ENCODE measurements around the gene ZNF423. TPM values are rescaled to one million over a fixed set of nuclear protein-coding genes. Genes with fewer than 3 reads are reported as not detected.

The ZNF423 gene
- total RNA-seq, 1 experiment from 2014 or later: not detected

- intact Hi-C loops (cut with micrococcal nuclease; ENCODE audit: unreplicated experiment): no loop called here
- H3K27ac Mint-ChIP-seq (ENCODE audit: unreplicated experiment): no peak overlapping the region
- no peaks in the 10 kb centered on the region for H3K4me1 Mint-ChIP-seq (ENCODE audit: low read depth, unreplicated experiment)
- CTCF ChIA-PET: no interaction called here
- H3K4me3 Mint-ChIP-seq (ENCODE audit: low read depth, unreplicated experiment): no peak overlapping the region
- TF ChIP-seq CTCF (IDR thresholded peaks at IDR 0.05; ENCODE audit: unreplicated experiment): no peak
- H3K9me3 Mint-ChIP-seq (ENCODE audit: low read depth, unreplicated experiment): no peaks in the 10 kb centered on the region
- H3K27me3 Mint-ChIP-seq (ENCODE audit: unreplicated experiment): peaks cover 74% of the 10 kb centered on the region
- BruUV-seq (replicated peaks): no TSS peak
- DNase-seq: no peak
- no peaks in the 10 kb centered on the region for H3K36me3 Mint-ChIP-seq (ENCODE audit: insufficient read depth, unreplicated experiment)
These were observed 386.6 kb downstream of the ZNF423 start for GRCh38 chr16:49469311-49469670.

GRCh38 chr16:49468611-49469310, 387.2 kb downstream of the ZNF423 start:
- Mint-ChIP-seq H3K9me3 (ENCODE audit: low read depth, unreplicated experiment) (no peaks in the 10 kb centered on the region), H3K27me3 (ENCODE audit: unreplicated experiment) (peaks cover 80% of the 10 kb centered on the region), H3K36me3 (ENCODE audit: insufficient read depth, unreplicated experiment) (no peaks in the 10 kb centered on the region), H3K4me3 (ENCODE audit: low read depth, unreplicated experiment) (no peak overlapping the region), H3K27ac (ENCODE audit: unreplicated experiment) (no peak overlapping the region), H3K4me1 (ENCODE audit: low read depth, unreplicated experiment) (no peaks in the 10 kb centered on the region)
- CTCF ChIA-PET: no interaction called here
- intact Hi-C loops (cut with micrococcal nuclease; ENCODE audit: unreplicated experiment): no loop called here
- no TSS peak for BruUV-seq (replicated peaks)
- TF ChIP-seq CTCF (IDR thresholded peaks at IDR 0.05; ENCODE audit: unreplicated experiment): no peak
- no peak for DNase-seq

- no peak for TF ChIP-seq CTCF (IDR thresholded peaks at IDR 0.05; ENCODE audit: unreplicated experiment)
- no peak overlapping the region for H3K27ac Mint-ChIP-seq (ENCODE audit: unreplicated experiment)
- peaks cover 89% of the 10 kb centered on the region for H3K27me3 Mint-ChIP-seq (ENCODE audit: unreplicated experiment)
These were observed 388.2 kb downstream of the ZNF423 start for GRCh38 chr16:49467540-49468372.

GRCh38 chr16:49466881-49467280, 389.0 kb downstream of the ZNF423 start:
- Mint-ChIP-seq H3K36me3 (ENCODE audit: insufficient read depth, unreplicated experiment) (no peaks in the 10 kb centered on the region), H3K9me3 (ENCODE audit: low read depth, unreplicated experiment) (no peaks in the 10 kb centered on the region), H3K27me3 (ENCODE audit: unreplicated experiment) (peaks cover 89% of the 10 kb centered on the region), H3K27ac (ENCODE audit: unreplicated experiment) (no peak overlapping the region), H3K4me1 (ENCODE audit: low read depth, unreplicated experiment) (no peaks in the 10 kb centered on the region), H3K4me3 (ENCODE audit: low read depth, unreplicated experiment) (no peak overlapping the region)
- BruUV-seq (replicated peaks): no TSS peak
- no peak for TF ChIP-seq CTCF (IDR thresholded peaks at IDR 0.05; ENCODE audit: unreplicated experiment)
- intact Hi-C loops (cut with micrococcal nuclease; ENCODE audit: unreplicated experiment): no loop called here
- no peak for DNase-seq
- CTCF ChIA-PET: no interaction called here

More at GRCh38 chr16:49467540-49468372, 388.2 kb downstream of the ZNF423 start:
- BruUV-seq (replicated peaks): no TSS peak
- Mint-ChIP-seq H3K9me3 (ENCODE audit: low read depth, unreplicated experiment) (no peaks in the 10 kb centered on the region), H3K4me1 (ENCODE audit: low read depth, unreplicated experiment) (no peaks in the 10 kb centered on the region), H3K36me3 (ENCODE audit: insufficient read depth, unreplicated experiment) (no peaks in the 10 kb centered on the region), H3K4me3 (ENCODE audit: low read depth, unreplicated experiment) (no peak overlapping the region)
- CTCF ChIA-PET: no interaction called here
- intact Hi-C loops (cut with micrococcal nuclease; ENCODE audit: unreplicated experiment): no loop called here
- DNase-seq: no peak

Data from Calu3 (cell line).